CD4-positive, alpha-beta T cell treated with Interleukin-6 for 4 hours (primary cell): ENCODE results near the gene ADAM17.
"Not testable (repeated sequence)": the region's sequence is repeated elsewhere in the genome, so short reads cannot be mapped to it uniquely, and the experiment has no call there.

Source experiments
- DNase-seq: peaks from one replicate; pipeline ENCODE4 v3.0.0-alpha.2; 2020; ENCODE audit warnings: mixed read lengths

The ADAM17 gene

GRCh38 chr2:9517118-9517782 lies 38.4 kb downstream of the ADAM17 start:
- DNase-seq: no peak

- not testable (repeated sequence) for DNase-seq
Observed at GRCh38 chr2:9513946-9514345, 41.7 kb downstream of the ADAM17 start.

DNA sequence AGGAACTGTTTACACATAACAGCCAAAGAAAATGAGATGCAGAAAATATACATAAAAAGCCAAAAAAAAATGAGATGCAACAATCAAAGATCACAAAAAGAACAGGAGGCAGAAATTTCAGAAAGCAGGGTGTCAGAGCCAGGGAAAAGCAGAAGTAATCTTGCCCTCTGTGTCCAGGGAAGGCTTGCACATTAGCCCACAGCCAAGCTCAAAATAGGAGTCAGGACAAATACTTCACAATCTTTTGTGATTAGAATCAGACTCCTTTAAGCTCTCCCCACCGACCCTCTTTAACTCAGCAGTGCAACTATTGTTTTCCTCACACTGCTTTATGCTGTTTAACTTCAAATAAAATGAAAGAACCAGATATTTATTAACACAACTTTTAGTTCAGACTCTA lies 46.7 kb downstream of the ADAM17 start:
- no peak for DNase-seq

DNA sequence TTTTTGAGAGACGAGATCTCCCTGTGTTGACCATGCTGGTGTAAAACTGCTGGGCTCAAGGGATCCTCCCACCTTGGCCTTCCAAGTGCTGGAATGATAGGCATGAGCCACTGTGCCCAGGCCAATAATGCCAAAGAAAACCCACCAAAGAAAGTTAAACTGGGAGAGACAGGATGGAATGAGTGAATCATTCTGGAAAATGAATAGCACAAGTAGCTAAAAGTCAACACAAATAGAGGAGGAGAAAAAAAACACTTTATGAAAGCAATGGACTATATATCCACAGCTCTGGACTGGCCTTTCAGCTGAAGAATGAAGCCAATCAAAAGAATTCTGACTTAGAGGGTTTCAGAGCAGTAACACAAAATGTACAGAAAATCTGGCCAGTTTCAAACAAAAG lies 57.4 kb downstream of the ADAM17 start:
- DNase-seq: no peak

GRCh38 chr2:9497017-9497416 lies 58.6 kb downstream of the ADAM17 start:
- no peak for DNase-seq

DNA sequence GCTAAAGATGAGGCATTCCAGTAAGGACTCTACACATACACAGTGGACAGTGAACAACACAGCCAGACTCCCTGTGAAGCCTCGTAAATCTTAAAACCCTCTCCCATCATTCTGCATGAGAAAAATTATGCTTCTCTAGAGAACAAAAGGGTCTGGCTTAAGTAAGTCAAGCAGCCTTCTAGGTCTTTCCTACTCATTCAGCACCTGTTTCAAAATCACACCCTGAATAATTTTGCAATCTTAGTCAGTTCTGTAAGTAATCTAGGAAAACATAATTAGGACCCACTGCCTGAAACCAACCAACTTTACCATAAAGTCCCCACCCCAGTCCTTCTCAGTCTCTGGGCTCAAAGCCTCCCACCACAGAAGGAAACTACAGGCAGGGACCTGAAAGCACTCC lies 61.5 kb downstream of the ADAM17 start:
- no peak for DNase-seq

DNA sequence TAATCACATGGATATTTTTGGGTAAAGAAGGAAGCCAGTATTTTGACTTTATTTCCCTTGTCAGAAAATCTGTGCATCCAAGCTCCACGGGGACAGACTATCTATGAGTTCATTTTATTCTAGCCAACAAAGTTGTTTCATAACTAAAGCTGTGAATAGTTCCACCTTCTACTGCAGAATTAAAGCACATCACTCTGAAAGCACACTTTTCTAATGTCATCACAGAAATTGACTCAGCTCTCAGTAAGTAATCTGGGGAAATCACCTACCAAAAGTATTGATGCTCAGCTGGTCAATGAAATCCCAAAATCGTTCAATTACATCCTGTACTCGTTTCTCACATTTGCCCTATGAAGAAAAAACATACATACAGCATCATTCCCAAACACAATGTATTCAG lies 62.2 kb downstream of the ADAM17 start:
- DNase-seq: no peak

GRCh38 chr2:9492927-9493326 lies 62.7 kb downstream of the ADAM17 start:
- no peak for DNase-seq

- DNase-seq: no peak
Observed at GRCh38 chr2:9490789-9491188, 64.8 kb downstream of the ADAM17 start.

DNA sequence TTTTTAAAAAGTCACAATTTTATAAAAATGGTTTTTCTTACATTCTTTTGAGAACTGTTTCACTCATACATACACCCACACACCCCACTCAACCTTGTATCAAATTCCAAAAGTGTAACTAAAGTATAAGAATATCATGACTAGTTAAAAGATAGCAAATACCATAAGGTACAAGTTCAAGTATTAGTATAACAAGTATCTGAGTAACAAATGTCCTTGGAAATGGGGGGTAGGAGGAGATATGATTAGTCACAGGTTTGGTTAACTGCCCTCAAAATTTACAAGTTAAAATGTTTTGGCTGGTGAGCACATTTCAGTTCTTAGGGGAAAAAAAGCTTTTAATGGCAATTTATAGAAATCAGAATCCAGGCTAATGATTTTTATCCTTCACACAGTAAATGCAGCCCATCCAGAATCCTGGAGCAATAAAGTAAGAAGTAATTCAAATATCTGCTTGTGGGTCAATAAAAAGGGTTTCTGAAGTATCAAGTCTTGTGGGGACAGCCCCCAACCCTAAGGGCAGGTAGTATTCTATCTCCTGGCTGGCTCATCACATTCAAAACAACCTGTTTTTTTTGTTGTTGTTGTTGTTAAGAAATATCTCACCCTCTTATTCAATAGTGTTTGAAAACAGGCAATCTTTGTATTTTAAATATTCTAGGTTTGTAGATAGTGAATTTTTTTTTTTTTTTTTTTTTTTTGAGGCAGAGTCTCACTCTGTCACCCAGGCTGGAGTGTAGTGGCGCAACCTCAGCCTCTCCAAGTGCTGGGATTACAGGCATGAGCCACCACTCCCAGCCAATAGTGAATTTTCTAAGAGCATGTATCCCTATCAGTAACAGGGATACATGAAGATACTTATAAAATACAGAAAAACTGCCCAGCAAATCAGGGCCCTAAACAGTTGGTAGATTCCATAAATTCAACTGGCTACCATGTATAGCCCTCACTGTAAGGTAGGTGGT lies 66.8 kb downstream of the ADAM17 start:
- DNase-seq: no peak

DNA sequence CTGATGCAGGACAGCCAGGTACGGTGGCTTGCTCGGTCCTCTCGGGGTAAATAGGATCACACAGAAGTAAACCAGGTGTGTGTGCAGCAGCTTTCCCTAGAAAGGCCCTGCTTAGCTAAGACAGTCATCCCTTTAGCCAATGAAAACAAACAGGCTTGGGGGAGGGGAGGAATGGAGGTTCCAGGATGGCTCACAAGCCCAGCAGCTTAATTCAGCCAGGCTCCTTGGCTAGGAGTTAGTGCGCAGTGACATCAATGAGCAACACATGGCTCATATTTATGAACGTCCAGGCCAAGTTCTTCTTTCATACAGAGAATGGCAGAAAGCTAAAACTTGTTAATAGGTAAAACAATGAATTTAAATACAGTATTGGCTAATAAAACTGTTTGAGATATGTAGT lies 71.1 kb downstream of the ADAM17 start:
- DNase-seq: no peak

DNA sequence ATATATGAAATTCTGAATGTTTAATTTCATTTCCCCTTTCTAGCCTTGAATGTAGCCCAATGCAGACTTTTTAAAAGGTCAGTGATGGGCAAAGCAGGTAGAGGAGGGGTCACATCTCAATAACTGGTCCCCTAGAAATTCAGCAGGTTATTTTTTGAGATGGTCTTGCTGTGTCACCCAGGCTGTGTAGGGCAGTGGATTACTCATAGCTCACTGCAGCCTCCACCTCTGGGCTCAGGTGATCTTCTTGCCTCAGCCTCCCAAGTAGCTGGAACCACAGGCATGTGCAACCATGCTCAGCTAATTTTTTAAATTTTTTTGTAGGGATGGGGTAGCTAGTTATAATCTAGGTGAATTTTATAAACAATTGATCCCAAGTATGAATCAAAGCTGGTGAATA lies 72.5 kb downstream of the ADAM17 start:
- no peak for DNase-seq

DNA sequence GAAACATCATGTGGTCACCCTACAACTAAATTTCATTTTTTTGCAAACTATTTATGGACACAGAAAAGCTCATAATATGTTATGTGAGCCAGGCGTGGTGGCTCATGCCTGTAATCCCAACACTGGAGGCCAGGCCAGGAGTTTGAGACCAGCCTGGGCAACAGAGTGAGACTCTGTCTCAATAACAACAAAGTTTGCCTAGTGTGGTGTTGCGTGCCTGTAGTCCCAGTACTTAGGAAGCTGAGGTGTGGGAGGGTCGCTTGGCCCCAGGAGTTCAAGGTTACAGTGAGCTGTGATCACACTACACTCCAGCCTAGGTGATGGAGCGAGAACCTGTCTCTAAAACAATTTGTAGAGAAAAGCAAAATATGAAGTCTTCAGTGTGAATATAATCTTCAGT lies 75.5 kb downstream of the ADAM17 start:
- DNase-seq: no peak

DNA sequence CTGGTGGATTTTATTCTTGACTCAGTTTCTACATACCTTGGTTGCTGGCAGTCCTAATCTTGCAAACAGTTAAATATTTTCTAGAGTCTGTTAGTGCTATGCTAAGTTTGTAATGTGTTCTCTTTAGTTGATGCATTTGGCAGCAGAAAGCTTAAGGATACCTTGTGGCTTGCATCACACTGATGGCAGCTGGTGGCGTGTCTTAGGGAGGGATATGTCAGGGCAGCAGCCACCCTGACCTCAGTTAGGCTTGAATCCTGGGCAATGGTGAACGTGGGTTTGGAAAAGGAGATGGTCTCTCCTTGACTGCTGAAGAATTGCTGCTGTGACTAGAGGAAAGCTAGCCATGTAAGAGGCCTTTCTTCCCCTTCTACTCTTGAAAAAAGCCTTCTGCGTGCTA lies 77.1 kb downstream of the ADAM17 start:
- no peak for DNase-seq

GRCh38 chr2:9477914-9478313 lies 77.7 kb downstream of the ADAM17 start:
- DNase-seq: no peak

DNA sequence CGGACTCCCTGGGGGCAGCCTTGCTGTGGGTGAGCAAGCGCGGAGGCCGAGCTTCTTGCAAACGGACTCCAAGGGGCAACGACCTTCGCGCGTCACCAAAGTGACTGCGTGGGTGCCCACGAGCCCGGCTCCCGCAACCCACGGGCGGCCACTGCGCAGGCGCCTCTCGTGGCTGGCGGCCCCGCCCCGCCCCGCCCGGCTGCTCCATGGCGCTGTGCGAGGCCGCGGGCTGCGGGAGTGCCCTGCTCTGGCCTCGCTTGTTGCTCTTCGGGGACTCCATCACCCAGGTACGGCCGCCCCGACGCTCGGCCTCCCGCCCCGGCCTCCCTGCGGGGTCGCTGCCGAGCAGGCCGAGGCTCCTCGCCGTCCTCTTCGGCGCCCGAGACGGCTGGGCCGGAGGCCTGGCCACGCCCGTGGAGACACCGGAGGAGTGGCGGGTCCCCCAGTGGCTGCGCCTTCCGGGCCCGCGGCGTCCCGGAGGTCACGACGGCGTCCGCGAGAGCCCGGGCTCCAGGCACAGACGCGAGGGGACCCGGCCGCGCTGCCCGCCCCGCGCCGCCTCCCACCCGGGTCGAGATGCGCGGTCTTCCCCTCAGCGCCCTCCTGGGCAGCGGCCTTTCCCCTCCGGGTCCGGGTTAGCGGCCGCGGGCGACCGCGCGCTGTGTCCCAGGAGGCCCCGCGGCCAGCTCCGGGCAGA lies 81.1 kb downstream of the ADAM17 start, which contains the start of gene IAH1:
Gene IAH1, plus strand, starts transcription at position 191 of the 697 bp plus-strand sequence. Its CDS starts 16 bp downstream, at position 207.
- DNase-seq: peak; percentile 82

GRCh38 chr2:9473985-9474360 lies 81.7 kb downstream of the ADAM17 start:
- peak; percentile 79 for DNase-seq

DNA sequence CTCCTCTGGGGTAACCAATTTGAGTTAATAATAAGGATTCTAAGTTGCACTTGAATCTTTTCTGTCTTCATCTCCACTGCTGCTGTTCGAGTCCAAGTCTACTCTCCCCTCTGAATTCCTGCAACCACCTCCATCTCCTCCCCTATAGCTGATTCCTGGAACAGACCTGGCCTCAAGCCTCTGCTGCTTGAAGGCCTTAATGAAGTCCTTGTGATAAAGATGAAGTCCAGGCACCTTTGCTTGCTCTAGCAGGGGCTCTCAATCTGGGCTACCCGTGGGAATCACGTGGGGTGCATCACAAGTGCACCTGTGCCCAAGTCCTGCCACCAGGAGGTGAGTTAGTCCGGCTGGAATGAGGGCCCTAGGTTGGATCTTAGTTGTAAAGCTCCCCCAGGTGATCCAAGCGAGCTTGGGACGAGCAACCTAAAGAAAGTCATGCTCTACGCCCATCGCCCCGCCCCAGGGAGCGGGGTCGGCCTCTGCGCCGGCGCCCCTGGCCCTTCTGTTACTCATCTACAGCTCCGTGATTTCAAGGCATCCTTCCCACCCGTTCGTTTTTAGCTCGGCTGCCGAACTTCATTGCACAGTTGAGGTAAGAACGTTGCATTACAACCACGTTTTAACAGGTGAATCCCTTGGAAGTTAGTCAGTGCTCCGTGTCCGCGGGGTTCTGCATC lies 82.2 kb downstream of the ADAM17 start:
- no peak for DNase-seq

DNA sequence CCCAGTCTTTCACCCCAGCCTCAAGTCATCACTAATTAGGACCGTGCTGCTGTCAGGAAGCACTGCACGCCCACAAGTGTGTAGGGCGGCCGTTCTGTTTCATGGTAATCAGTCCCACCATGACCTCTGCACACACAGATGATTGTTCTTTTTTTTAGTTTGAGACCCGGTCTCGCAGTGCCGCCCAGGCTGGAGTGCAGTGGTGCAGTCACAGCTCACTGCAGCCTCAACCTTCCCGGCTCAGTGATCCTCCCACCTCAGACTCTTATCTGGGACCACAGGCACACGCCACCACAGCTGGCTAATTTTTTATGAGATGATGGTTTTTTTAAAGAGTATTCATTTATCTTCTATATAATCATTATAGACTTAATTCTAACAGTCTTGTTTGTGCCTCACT lies 83.1 kb downstream of the ADAM17 start:
- DNase-seq: no peak

GRCh38 chr2:9471206-9471605 lies 84.4 kb downstream of the ADAM17 start:
- no peak for DNase-seq

DNA sequence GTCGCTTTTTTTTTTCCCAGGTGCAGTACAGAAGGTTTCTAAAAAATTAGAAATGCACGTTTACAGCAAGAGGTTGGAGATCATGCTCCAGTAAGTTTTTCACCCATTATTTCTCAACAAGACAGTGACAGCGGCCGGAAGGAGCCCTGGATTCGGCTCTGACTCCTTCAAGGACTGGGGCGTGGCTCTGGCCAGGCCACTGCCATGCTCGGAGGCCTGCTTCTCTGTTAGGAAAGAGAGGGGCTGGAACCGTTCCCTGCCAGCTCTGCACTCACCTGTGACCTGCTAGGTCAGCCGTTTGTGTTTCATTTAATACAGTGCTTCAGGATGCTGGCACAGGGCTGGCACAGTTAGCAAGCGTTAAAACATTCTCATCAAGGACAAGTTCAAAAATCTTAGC lies 87.9 kb downstream of the ADAM17 start:
- DNase-seq: no peak

- no peak for DNase-seq
Observed at GRCh38 chr2:9466147-9466683, 89.4 kb downstream of the ADAM17 start.

DNA sequence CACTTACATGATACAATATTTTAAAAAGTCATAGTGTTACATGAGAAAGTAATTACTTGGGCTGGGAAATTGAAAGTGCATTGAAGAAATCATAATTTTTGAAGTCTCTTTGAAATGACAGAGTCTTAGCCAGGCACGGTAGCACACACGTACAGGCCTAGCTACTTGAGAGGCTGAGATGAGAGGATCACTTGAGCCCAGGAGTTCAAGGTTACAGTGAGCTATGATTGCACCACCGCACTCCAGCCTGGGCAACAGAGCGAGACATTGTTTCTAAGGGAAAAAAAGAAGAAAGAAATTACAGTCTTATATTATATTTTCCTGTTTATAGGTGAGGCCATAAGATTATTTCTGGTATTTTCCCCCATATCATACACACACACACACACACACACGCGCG lies 90.5 kb downstream of the ADAM17 start:
- DNase-seq: no peak
